AG20443 (cell line): ENCODE measurements around the gene CRYBG2.
A peak's percentile ranks its signal among the peaks of the same experiment; 100 is the strongest.
"Not testable (repeated sequence)": the region's sequence is repeated elsewhere in the genome, so short reads cannot be mapped to it uniquely, and the experiment has no call there.

Experiments used
- DNase-seq: peaks from one replicate; pipeline ENCODE4 v3.0.0; 2012; ENCODE audit warnings: low spot score, mixed read lengths

Gene CRYBG2

DNA sequence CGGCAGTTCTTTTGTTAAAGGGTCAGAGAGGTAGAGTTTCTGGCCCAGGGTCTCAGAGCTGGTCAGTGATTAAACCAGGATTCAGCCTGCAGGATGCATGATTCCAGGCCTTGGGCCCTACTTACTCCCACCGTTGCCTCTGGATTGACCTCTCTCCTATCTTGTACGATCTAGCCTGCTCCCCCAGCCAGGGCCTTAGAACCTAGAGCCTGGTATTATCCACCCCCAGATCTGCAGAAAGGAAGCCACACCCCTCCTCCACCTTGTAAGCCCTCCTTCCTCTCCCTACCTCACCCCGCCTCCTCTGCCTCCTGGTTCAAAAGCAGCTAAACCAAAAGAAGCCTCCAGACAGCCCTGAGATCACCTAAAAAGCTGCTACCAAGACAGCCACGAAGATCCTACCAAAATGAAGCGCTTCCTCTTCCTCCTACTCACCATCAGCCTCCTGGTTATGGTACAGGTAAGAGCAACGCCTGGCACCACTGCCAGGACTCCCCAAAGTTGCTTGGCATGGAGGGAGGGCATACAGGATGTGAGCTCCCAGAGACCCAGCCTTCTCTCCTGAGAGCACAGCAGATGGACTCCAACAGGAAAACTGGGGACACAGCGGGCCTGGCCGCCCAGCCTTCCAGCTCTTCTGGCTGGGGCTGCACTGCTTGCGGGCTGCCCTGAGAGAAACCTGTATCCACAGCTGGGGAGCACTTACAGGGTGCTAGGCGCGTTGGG is 36.2 kb downstream of the CRYBG2 start, which contains the start of gene CD52:
CD52 (plus strand) TSS at position 347 of the 726 bp plus-strand sequence; CDS start at position 407, 60 bp downstream.
- DNase-seq, result no peak

- no peak for DNase-seq
Observed at GRCh38 chr1:26317146-26317545, 36.8 kb downstream of the CRYBG2 start.

DNA sequence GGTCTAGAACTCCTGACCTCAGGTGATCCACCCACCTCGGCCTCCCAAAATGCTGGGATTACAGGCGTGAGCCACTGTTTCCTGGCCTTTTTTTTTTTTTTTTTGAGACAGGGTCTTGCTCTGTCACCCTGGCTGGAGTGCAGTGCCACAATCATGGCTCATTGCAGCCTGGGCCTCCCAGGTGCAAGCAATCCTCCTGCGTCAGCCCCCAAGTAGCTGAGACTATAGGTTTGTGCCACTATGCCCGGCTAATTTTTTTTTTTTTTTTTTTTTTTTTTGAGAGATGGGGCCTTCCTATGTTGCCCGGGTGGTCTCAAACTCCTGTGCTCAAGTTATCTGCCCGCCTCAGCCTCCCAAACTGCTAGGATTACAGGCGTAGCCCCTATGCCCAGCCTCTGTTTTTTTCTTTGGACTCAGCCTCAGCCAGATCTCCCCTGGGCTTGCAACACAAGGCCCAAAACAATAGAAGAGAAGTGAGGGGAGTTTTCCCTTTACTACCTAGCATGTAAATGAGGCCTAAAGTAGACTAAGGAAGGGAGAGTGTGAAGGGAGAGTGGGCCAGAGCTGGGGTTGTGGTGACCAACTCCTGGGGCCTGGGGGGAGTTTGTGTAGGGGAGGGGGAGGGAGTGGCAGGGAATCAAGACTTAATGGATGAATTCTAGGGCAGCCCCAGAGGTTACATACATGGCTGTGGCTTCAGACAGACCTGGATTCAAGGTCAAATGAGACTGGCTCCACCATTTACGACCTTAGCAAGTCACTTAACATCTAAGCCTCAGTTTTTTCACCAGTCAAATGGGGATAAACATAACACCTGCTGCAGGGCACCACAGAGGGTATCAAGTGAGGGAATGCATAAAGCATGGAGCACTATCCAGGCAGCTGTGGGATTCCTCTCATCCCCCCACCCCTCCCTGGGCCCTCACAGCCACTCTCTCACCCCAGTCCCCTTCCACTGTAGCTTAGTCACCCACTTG is 37.8 kb downstream of the CRYBG2 start:
- DNase-seq, result no peak

DNA sequence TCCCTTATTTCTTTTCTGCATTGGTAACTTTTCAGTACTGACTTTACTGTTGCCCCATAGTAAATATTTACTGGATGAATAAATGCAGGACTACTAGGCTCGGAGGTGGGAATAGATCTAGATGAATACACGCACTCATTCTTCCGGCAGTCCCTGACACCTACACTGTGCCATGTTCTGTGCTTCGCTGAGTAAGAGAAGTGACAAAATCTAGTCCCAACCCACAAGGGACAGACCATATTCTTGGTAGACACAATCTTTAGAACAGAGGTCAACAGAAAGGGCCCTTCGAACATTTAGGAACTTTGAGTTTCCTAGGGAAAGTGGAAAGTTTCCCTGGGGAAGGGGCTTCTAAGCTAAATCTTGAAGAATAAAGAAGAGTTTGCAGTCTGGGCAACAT is 39.4 kb downstream of the CRYBG2 start:
- DNase-seq, result no peak

GRCh38 chr1:26307966-26308899 is 45.7 kb downstream of the CRYBG2 start:
- not testable (repeated sequence) for DNase-seq

GRCh38 chr1:26307363-26307781 is 46.6 kb downstream of the CRYBG2 start:
- no peak for DNase-seq

- DNase-seq, result peak; percentile 96
Observed at GRCh38 chr1:26306290-26307229, 47.4 kb downstream of the CRYBG2 start, which contains the start of gene UBXN11. Gene UBXN11 (minus strand): TSS chr1:26306636. CDS start chr1:26302883, 3,753 bp downstream.

DNA sequence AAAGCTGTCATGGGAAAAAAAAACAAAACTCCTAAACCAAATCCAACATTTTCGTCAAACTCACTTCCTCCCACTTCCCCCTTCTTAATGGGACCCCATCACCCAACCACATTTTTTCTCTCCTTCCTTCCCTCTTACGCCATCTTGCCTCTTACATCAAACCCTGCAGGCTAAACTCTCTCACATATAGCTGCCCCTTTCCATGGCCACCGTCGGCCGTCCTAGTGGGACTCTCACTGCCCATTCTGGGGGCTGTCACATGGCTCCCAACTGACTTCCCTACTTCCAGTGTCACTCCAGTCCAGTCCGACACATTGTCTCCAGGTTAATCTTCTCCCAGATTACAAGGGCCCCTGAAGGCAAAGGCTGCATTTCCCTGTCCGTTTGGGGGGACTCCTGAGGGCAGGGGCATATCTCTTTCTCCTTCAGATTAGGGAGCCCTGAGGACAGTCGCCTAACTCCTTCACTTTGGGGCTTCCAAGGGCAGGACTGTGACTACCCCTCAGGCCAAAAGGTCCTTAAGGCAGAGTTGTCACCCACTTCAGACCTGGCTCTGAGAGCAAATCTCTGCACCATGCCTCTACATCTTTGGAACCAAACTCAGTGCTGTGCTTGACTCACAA is 48.2 kb downstream of the CRYBG2 start:
- DNase-seq, result no peak

DNA sequence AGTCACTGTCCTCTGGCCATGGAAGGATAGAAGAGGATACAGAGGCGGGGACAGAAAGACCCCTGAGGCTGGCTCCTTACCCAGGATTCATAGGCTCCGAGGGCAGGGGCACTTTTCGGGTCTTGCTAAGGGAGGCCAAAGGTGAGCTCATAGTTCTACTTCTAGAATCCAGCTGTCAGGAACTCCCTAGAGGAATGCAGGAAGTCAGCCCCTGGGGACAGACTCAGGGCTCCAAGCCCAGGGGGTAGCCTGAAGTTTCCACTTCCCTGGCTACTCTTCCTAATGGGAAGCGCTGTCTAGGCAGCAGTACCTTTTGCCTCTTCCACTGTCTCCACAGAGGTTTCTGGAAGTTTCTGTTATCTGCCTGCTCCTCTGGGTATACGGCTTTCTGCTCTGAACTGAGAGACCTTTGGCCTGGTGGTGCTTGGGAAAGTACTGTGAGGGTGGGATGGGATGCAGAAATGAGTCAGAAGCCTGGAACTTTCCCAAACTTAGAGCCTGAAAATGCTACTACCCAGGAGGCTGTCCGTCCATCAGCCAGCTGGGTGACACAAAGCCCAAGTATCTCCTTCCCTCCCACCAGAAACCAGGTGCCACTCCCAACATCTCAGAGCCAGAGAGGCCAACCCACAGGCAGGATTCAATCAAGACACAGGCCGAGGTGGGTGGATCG is 51.1 kb downstream of the CRYBG2 start:
- DNase-seq, result peak; percentile 63

- DNase-seq, result no peak
Observed at GRCh38 chr1:26300578-26301275, 53.2 kb downstream of the CRYBG2 start.

DNA sequence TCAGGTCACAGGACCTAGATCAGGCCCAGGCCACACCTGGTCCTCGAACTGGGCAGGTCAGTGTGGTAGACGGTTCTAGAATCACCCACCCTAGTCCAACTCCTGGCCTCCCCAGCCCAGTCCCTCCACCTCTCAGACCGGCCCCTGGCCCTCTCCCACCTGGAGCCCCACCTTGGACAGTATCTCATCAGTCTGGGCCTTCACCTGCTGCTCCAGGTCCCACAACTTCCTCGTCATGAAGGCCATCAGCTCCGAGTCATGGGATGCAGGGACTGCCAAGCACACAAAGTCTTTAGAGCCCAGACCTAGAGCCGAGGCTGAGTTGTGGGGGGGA is 56.2 kb downstream of the CRYBG2 start:
- DNase-seq, result no peak

DNA sequence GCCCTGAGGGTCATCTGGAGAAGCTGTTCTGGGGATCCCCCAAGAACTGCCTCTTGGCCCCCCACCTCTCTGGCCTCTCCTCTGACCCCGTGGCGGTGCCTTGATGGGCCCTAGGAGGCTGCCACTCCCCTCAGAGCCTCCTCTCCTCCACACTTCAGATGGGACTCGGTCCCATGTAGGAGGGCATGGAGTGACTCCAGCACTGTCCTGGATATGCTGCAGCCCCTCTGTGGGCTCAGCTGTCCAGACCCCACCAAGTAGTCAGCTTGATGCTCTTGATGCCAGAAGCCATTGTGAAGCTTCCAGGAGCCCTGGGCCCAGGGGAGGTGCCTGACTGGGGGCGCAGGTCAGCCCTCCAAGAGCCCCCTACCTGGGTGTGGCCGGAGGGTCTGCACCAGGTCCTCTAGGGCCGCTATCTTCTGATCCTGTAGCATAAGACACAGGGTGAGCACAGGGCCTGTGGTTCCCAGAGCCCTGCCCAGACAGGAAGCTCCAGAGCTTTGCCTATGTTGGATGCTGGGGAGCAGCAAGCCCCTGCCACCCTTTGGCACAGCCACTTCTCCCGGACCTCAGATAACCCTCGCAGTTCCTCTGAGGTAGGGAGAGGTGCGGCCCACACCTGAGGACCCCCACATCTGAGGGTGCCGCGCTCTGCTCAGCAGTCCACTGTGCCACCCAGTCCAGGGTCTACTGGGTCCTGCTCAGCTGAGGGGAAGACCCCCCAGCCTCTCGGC is 56.7 kb downstream of the CRYBG2 start:
- DNase-seq, result no peak

- DNase-seq, result no peak
Observed at GRCh38 chr1:26296340-26297056, 57.4 kb downstream of the CRYBG2 start.

DNA sequence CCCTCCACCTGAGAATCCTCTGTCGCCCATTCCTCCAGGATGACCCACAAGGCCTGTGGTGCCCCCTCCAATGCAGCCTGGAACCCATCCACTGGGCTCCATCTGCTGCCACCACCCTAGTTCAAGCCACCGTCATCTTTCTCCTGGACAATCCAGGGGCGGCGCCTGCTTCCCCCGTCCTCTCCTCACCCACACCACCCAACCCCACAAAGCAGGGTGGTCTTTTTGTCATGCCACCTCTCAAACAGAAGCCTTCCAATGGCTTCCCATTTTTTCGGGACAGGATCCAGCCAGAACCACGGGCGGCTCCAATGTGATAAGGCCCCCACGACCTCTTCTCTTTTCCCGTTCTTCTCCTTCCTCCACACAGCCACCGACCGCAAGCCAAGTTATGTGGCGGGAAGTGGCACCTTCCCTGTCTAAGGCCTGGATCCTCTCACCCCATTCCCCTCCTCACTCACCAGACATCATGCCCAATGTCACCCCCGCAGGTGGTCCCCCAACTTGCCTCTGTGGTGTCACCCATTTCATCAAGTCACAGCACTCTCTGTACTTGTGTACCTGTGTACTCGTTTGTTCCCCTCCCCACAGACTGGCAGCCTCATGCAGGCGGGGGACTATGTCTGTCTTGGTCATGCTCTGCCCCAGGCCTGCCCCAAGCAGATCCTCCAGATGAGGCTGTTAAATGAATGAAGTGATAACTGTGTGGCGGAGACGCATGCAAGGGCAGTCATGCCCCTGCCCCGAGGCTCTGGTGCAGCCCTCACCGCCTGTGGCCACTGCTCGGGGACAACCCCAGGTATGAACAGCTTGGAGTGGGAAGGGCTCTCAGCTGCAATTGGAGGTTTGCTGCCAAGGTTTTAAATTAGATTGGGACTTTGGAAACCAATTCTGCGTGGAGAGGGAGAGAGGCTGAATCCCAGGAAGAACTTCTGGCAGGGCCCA is 58.5 kb downstream of the CRYBG2 start:
- DNase-seq, result no peak

- no peak for DNase-seq
Observed at GRCh38 chr1:26293911-26294463, 59.9 kb downstream of the CRYBG2 start.

GRCh38 chr1:26292735-26293134 is 61.2 kb downstream of the CRYBG2 start:
- DNase-seq, result not testable (repeated sequence)
